HG02938 (cell line): Measurements from ENCODE around the gene SCP2.
"Not testable (repeated sequence)": the region's sequence is repeated elsewhere in the genome, so short reads cannot be mapped to it uniquely, and the experiment has no call there.

Source experiments
- ATAC-seq: cut with Tn5 transposase; IDR thresholded peaks from one replicate; pipeline ENCODE4 v1.9.1; 2021; ENCODE audit warnings: mild to moderate bottlenecking, moderate library complexity; ENCODE audit not compliant: unreplicated experiment

The SCP2 gene

DNA sequence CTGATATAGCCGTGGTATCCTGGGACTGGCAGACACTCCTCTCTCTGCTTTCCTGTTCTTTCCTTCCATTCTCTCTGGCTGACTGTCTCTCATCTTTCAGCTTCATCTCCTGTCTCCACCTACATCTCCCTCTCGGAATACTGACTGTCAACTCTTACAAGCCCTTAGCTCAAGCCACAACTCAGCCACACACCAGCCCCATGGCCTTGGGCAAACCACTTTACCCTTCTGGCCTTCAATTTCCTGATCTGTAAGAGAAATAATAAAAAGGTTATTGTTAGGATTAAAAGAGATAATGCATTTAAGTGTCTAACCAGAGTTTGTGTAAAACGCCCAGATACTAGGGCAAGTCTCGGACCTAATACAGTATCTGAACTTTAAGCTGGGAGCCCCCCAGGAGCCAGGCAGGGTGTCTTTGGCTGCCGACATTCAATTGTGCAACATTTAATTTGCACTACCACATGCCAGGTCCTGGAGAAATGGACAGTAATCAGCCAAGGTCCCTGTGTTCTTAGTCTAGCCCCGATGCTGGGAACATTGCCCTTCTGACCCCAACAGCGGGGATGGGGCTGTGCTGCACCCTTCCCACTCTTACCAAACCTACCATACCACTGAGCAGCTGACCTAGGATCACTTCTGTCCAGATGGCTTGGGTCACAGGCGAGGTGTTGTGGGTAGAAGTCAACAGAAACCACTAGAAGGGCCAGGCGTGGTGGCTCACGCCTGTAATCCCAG, 10.7 kb upstream of the SCP2 start:
- no peak for ATAC-seq

- no peak for ATAC-seq
Measured at GRCh38 chr1:52917156-52917555, 9.9 kb upstream of the SCP2 start.

- ATAC-seq: no peak
Measured at GRCh38 chr1:52917581-52917980, 9.5 kb upstream of the SCP2 start.

DNA sequence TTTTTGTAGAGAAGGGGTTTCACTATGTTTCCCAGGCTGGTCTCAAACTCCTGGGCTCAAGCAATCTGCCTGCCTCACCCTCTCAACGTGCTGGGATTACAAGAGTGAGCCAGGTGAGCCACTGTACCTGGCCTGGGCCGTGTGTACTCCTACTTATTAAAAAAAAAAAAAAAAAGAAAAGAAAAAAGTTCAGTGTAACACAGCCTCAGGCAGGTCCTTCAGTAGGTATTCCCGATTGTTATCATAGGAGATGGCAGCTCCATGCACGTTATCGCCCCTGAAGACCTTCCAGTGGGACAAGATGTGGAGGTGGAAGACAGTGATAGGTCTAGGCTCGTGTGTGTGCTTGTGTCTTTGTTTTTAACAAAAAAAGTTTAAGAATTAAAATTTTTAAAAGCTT, 8.9 kb upstream of the SCP2 start:
- no peak for ATAC-seq

- ATAC-seq: no peak
Measured at GRCh38 chr1:52919051-52919722, 7.9 kb upstream of the SCP2 start.

GRCh38 chr1:52919723-52920483, 7.2 kb upstream of the SCP2 start:
- ATAC-seq: no peak

GRCh38 chr1:52920791-52921291, 6.2 kb upstream of the SCP2 start:
- ATAC-seq: no peak

GRCh38 chr1:52925571-52926005, 1.5 kb upstream of the SCP2 start:
- ATAC-seq: no peak

DNA sequence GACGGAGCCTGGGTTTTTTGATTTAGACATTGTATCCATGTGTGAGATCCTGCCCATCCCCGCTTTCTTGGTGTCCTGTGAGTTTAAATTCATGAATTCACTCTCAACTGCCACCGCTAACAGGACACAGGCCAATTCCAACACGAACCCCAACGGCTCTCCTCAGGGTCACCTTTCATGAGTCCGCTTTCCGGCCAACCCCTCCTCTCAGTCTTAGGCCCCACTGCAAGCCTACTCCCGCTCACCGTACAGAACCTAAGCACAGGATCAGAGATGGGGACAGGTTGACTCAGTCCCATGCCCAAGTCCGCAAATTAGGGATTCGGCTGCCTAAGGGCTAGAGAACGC, 238 bp upstream of the SCP2 start:
- peak; percentile 16 for ATAC-seq

DNA sequence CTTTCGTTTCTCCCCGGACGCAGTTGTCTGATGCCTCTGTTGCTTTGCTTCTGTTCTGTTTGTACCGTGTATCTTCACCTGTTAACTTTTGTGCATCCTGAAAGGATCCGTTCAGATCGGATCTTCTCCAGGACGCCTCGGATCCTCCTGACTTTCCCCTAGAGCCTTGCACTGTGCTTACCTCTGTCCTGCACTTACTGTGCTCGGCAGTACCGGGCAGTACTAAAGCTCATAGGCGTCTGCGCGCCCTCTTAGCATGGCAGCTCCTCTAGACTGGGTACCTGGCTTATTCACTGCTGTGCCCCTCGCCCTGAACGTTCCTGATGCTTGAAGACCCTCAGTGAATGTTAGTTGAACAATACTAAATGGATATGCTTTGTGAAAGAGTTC, 934 bp downstream of the SCP2 start:
- ATAC-seq: no peak

GRCh38 chr1:52929019-52929418, 1.9 kb downstream of the SCP2 start:
- ATAC-seq: no peak

DNA sequence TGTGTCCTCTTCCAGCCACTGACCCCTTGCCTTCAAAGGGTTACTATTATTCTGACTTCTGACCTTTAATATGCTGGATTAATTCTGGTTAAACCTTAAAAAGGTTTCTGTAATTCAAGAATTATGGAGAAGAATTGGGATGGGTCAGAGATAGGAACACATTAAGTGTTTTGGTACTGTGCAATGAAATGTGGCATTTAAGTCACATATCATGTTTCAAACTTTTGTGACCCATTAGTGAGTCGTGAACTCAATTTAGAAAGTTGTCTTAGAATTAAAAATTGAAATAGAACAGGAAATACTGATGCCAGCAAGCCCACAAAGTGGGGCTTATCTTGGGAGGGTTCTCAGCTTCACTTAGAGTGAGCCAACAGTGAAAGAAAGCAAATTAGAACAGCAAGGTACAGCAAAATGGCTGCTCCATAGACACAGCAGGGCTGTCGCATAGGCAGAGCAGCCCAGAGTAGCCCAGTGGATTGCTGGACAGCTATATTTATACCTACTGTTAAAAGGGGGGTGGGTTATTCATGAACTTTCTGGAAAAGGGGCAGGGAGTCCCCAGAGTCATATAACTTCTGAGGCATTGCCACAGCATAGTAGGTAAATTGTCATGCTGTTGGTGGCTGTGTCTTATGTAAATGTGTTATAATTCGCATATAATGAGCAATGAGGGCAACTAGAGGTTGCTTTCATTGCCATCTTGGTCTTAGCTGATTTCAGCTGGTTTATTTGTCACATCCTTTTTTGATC, 10.5 kb downstream of the SCP2 start:
- ATAC-seq: no peak

DNA sequence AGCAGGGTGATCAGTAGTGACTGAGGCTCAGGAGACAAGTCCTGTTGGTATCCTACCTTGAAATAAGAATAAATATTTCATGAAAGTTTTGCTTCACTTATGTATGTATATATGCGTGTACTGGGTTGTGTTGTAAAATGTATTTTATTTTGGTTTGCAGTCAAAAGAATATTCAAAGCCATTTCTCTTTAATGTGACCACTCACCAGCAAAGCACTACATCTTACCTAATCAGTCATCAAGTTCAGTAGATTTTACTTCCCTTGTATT, 11.0 kb downstream of the SCP2 start:
- ATAC-seq: no peak

GRCh38 chr1:52943876-52944416, 16.9 kb downstream of the SCP2 start:
- no peak for ATAC-seq

GRCh38 chr1:52944566-52944965, 17.5 kb downstream of the SCP2 start:
- no peak for ATAC-seq

DNA sequence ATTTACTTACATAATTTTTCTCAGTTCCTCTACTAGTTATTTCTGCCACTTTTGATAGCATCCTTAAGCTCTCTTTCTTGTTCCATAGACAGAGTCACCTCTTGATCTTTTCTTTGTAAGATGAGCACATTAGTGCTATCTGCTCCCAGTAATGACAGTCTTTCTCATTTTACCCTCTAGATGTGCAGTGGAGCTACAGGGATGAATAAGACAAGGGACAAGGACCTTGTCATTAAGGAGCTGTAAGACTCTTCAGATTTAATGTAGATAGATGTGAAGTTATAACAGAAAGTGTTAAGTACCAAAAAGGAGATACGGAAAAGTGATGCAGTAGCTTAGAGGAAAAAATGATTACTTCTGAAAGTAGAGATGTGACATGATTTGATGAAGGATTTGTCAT, 20.4 kb downstream of the SCP2 start:
- no peak for ATAC-seq

- not testable (repeated sequence) for ATAC-seq
Measured at GRCh38 chr1:52949602-52950001, 22.5 kb downstream of the SCP2 start.

- ATAC-seq: no peak
Measured at GRCh38 chr1:52952112-52952511, 25.0 kb downstream of the SCP2 start.

GRCh38 chr1:52955129-52955970, 28.3 kb downstream of the SCP2 start:
- ATAC-seq: no peak

DNA sequence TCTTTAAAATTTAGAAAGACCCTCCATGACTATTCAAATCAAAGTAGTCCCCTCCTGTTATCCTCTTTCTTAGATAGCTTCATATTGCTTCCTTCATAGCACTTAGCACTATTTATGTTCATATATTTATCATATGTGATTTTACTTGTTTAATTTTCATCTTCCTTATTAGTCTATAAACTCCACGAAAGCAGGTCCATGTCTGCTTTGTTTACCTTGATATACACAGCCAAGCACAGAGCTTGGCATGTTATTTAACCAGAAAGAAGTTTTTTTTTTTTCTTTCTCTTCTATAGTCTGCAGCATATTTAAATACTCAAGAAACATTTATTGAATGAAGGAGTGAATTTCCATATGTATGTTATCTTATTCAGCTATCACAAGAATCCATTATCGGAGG, 36.0 kb downstream of the SCP2 start:
- no peak for ATAC-seq
